Fibroblast of lung (primary cell): ENCODE data around the gene MRPL37. TPM values are rescaled to one million over a fixed set of nuclear protein-coding genes. Genes with fewer than 3 reads are reported as not detected.

ENCODE experiments used
- DNase-seq, 2 donors: peaks; one replicate each; pipeline versions ENCODE4 v3.0.0 to v3.0.0-alpha.2; 2010; ENCODE audit warnings: low read depth in 2 of 2
- H2AFZ ChIP-seq: 2 replicates; pipeline ENCODE4 v1.5.1; 2012; ENCODE audit warnings: low read length, control low read depth, inconsistent platforms
- H3K27ac ChIP-seq: 2 replicates; pipeline ENCODE4 v1.5.1; 2011; ENCODE audit warnings: low read length, control low read depth; ENCODE audit not compliant: insufficient read depth
- H3K27me3 ChIP-seq: 2 replicates; pipeline ENCODE4 v1.5.1; 2011; ENCODE audit warnings: mild to moderate bottlenecking, low read length; ENCODE audit not compliant: control insufficient read depth, insufficient read depth
- H3K36me3 ChIP-seq: 2 replicates; pipeline ENCODE4 v1.5.1; 2011; ENCODE audit warnings: low read length; ENCODE audit not compliant: control insufficient read depth, insufficient read depth
- H3K4me1 ChIP-seq: 2 replicates; pipeline ENCODE4 v1.5.1; 2011; ENCODE audit warnings: low read length; ENCODE audit not compliant: control insufficient read depth, insufficient read depth; ENCODE audit errors: extremely low read depth
- H3K4me2 ChIP-seq: 2 replicates; pipeline ENCODE4 v1.5.1; 2011; ENCODE audit warnings: low read length, control low read depth; ENCODE audit not compliant: insufficient read depth; ENCODE audit errors: extremely low read depth
- H3K4me3 ChIP-seq, 4 experiments: fragments of 200-600 bp in 1 of 4; sonication (generic) in 1 of 4; replicated peaks in 1 of 4; 2 replicates each; pipeline ENCODE4 v1.5.1; 2011 to 2016; ENCODE audit warnings: low read length in 4 of 4, low read depth in 3 of 4, mild to moderate bottlenecking in 3 of 4, control low read depth in 2 of 4, inconsistent platforms in 1 of 4, mixed read lengths in 1 of 4; ENCODE audit not compliant: insufficient read depth in 1 of 4; ENCODE audit errors: control extremely low read depth in 1 of 4
- H3K79me2 ChIP-seq: 2 replicates; pipeline ENCODE4 v1.5.1; 2012; ENCODE audit warnings: mild to moderate bottlenecking, low read length, inconsistent platforms; ENCODE audit not compliant: control insufficient read depth, insufficient read depth
- H3K9ac ChIP-seq: 2 replicates; pipeline ENCODE4 v1.5.1; 2011; ENCODE audit warnings: mild to moderate bottlenecking, low read length, control low read depth; ENCODE audit not compliant: insufficient read depth
- H3K9me3 ChIP-seq: 2 replicates; pipeline ENCODE4 v1.5.1; 2012; ENCODE audit warnings: low read depth, low read length; ENCODE audit not compliant: control insufficient read depth, insufficient read depth
- H4K20me1 ChIP-seq: 2 replicates; pipeline ENCODE4 v1.5.1; 2011; ENCODE audit warnings: low read length; ENCODE audit not compliant: control insufficient read depth, insufficient read depth; ENCODE audit errors: extremely low read depth
- CTCF ChIP-seq, 2 donors: IDR thresholded peaks in 1 of 2; conservative IDR thresholded peaks in 1 of 2; 1 replicate in 1 of 2; 2 replicates in 1 of 2; pipeline ENCODE4 v1.5.1; 2011 to 2012; ENCODE audit warnings: low read length in 2 of 2, control low read depth in 1 of 2, inconsistent platforms in 1 of 2, low read depth in 1 of 2, mild to moderate bottlenecking in 1 of 2
- EZH2 ChIP-seq: IDR thresholded peaks from 2 replicates; pipeline ENCODE4 v1.5.1; 2012; ENCODE audit warnings: low read length, control low read depth, mild to moderate bottlenecking; ENCODE audit errors: missing control alignments
- polyA plus RNA-seq, 2 donors: library from polyadenylated mRNA; depleted of rRNA in 1 of 2; stranded (reverse) in 1 of 2; unstranded in 1 of 2; fragments of >200 nt; gene quantifications; 2 replicates each; pipeline ENCODE4 v1.2.1, GENCODE V29; 2011 to 2012; ENCODE audit warnings: missing spikeins in 1 of 2
- total RNA-seq: library from RNA; depleted of rRNA; stranded (reverse); fragments of >200 nt; gene quantifications from 2 replicates; pipeline ENCODE4 v1.2.1, GENCODE V29; 2014

The MRPL37 gene
- total and polyA plus RNA-seq, 2 donors (not counting 1 experiment from before 2014, with no cell fraction given) = 21.7 to 43.6 TPM

GRCh38 chr1:54257876-54258275, 57.9 kb downstream of the MRPL37 start:
- Histone ChIP-seq H3K36me3 (no peaks in the 10 kb centered on the region), H4K20me1 (no peaks in the 10 kb centered on the region), H3K9ac (no peak overlapping the region), H3K4me3 (no peak overlapping the region), H2AFZ (no peak overlapping the region), H3K9me3 (no peaks in the 10 kb centered on the region), H3K4me1 (peaks cover 13% of the 10 kb centered on the region), H3K79me2 (no peaks in the 10 kb centered on the region), H3K4me2 (no peak overlapping the region), H3K27ac (no peak overlapping the region), H3K27me3 (no peaks in the 10 kb centered on the region)
- no peak for DNase-seq
- TF ChIP-seq CTCF (conservative IDR thresholded peaks at IDR 0.05 in 1 of 2, IDR thresholded peaks at IDR 0.05 in 1 of 2; ENCODE audit: low read depth in 1 of 2, low read length in 2 of 2) (no peak), EZH2 (no peak)

- Histone ChIP-seq H3K4me2 (no peak overlapping the region), H3K9ac (no peak overlapping the region), H3K4me3 (no peak overlapping the region), H3K27me3 (no peaks in the 10 kb centered on the region), H3K27ac (no peak overlapping the region), H3K9me3 (no peaks in the 10 kb centered on the region), H3K4me1 (peaks cover 3% of the 10 kb centered on the region), H4K20me1 (no peaks in the 10 kb centered on the region), H3K79me2 (no peaks in the 10 kb centered on the region), H2AFZ (no peak overlapping the region), H3K36me3 (no peaks in the 10 kb centered on the region)
- no peak for TF ChIP-seq CTCF (conservative IDR thresholded peaks at IDR 0.05 in 1 of 2, IDR thresholded peaks at IDR 0.05 in 1 of 2; ENCODE audit: low read depth in 1 of 2, low read length in 2 of 2)
- no peak for TF ChIP-seq EZH2
- DNase-seq = no peak
Observed at GRCh38 chr1:54259546-54260140, 59.7 kb downstream of the MRPL37 start.

GRCh38 chr1:54260810-54261209, 60.8 kb downstream of the MRPL37 start:
- Histone ChIP-seq H3K4me1 (peaks cover 2% of the 10 kb centered on the region), H3K4me2 (no peak overlapping the region), H3K36me3 (no peaks in the 10 kb centered on the region), H3K27me3 (no peaks in the 10 kb centered on the region), H4K20me1 (no peaks in the 10 kb centered on the region), H3K27ac (no peak overlapping the region), H3K9me3 (no peaks in the 10 kb centered on the region), H3K4me3 (no peak overlapping the region), H2AFZ (no peak overlapping the region), H3K79me2 (no peaks in the 10 kb centered on the region), H3K9ac (no peak overlapping the region)
- TF ChIP-seq EZH2 = no peak
- no peak for TF ChIP-seq CTCF (conservative IDR thresholded peaks at IDR 0.05 in 1 of 2, IDR thresholded peaks at IDR 0.05 in 1 of 2; ENCODE audit: low read depth in 1 of 2, low read length in 2 of 2)
- no peak for DNase-seq
